D721Med (cell line): Measurements from ENCODE around the gene SORBS1.

ENCODE experiments used
- DNase-seq: peaks from one replicate; pipeline ENCODE4 v3.0.0; 2011; ENCODE audit warnings: low spot score; ENCODE audit not compliant: insufficient read length
- FAIRE-seq: peaks from 2 replicates; lab custom pipeline; 2011; peaks lifted over from hg19 to GRCh38; lab: Jason Lieb, UNC
- CTCF ChIP-seq: IDR thresholded peaks from 2 replicates; pipeline ENCODE4 v1.5.1; 2012; ENCODE audit warnings: mild to moderate bottlenecking, control low read depth; ENCODE audit not compliant: insufficient read depth; ENCODE audit errors: missing control alignments

The SORBS1 gene

GRCh38 chr10:95279042-95279820 lies 281.9 kb downstream of the SORBS1 start:
- FAIRE-seq (no peak), DNase-seq (no peak)
- TF ChIP-seq CTCF: no peak

- no peak for FAIRE-seq
- no peak for TF ChIP-seq CTCF
- DNase-seq: no peak
Measured at GRCh38 chr10:95278061-95278988, 282.8 kb downstream of the SORBS1 start.

GRCh38 chr10:95277614-95278013 lies 283.6 kb downstream of the SORBS1 start:
- no peak for DNase-seq
- FAIRE-seq: no peak
- no peak for TF ChIP-seq CTCF

GRCh38 chr10:95277201-95277570 lies 284.0 kb downstream of the SORBS1 start:
- DNase-seq: no peak
- TF ChIP-seq CTCF: no peak
- FAIRE-seq: no peak

GRCh38 chr10:95276367-95277200 lies 284.6 kb downstream of the SORBS1 start:
- no peak for FAIRE-seq
- TF ChIP-seq CTCF: no peak
- DNase-seq: no peak

GRCh38 chr10:95275726-95276366 lies 285.3 kb downstream of the SORBS1 start:
- DNase-seq (no peak), FAIRE-seq (no peak)
- no peak for TF ChIP-seq CTCF
